ENCODE results near the gene LMNTD2. TPM values are rescaled to one million over a fixed set of nuclear protein-coding genes. Genes with fewer than 3 reads are reported as not detected.

LMNTD2 gene
- total and polyA plus RNA-seq, 2 experiments from 2014 or later: 0.22 to 0.36 TPM

GRCh38 chr11:589798-590197, 29.3 kb upstream of the LMNTD2 start:
- Histone ChIP-seq H3K27ac (no peak overlapping the region), H3F3A (ENCODE audit: insufficient read depth) (no peaks in the 10 kb centered on the region), H3K36me3 (ENCODE audit: low read depth) (peaks cover 5% of the 10 kb centered on the region; the same call in 1 of the 2 replicates), H2AFZ (no peak overlapping the region), H3K79me2 (ENCODE audit: insufficient read depth) (peaks cover 88% of the 10 kb centered on the region), H3K27me3 (replicated peaks; ENCODE audit: insufficient read depth) (no peaks in the 10 kb centered on the region), H3K4me3 (no peak overlapping the region), H3K9me3 (ENCODE audit: low read depth) (no peaks in the 10 kb centered on the region), H3K9ac (no peak overlapping the region), H4K20me1 (ENCODE audit: insufficient read depth) (no peaks in the 10 kb centered on the region), H3K4me1 (ENCODE audit: insufficient read depth) (0 out of 2 replicates have a peak, but pooled peaks cover 4% of the 10 kb centered on the region), H3K9me2 (ENCODE audit: insufficient read depth) (no peaks in the 10 kb centered on the region), H3K4me2 (ENCODE audit: unreplicated experiment) (no peak overlapping the region)
- no peak for DNase-seq
- TF ChIP-seq EZH2phosphoT487 (IDR thresholded peaks at IDR 0.05; ENCODE audit: insufficient read depth, low read depth) (no peak), EZH2 (IDR thresholded peaks at IDR 0.05; ENCODE audit: insufficient read depth, poor library complexity, severe bottlenecking) (no peak)
- 90 to 91% methylated on average over 13 to 26 of the region's 26 CpGs for WGBS, 2 experiments (ENCODE audit: low coverage in 1 of 2, low lambda C conversion rate in 2 of 2, missing lambda C conversion rate in 2 of 2)
- in situ Hi-C loops (cut with MboI): no loop called here

- Histone ChIP-seq H3K9ac (no peak overlapping the region), H4K20me1 (ENCODE audit: insufficient read depth) (no peaks in the 10 kb centered on the region), H2AFZ (no peak overlapping the region), H3K4me2 (ENCODE audit: unreplicated experiment) (no peak overlapping the region), H3K79me2 (ENCODE audit: insufficient read depth) (peaks cover 88% of the 10 kb centered on the region), H3F3A (ENCODE audit: insufficient read depth) (no peaks in the 10 kb centered on the region), H3K9me2 (ENCODE audit: insufficient read depth) (no peaks in the 10 kb centered on the region), H3K4me3 (no peak overlapping the region), H3K9me3 (ENCODE audit: low read depth) (no peaks in the 10 kb centered on the region), H3K36me3 (ENCODE audit: low read depth) (peaks cover 5% of the 10 kb centered on the region; the same call in 1 of the 2 replicates), H3K27ac (peak overlapping the region; percentile 43), H3K27me3 (replicated peaks; ENCODE audit: insufficient read depth) (no peaks in the 10 kb centered on the region), H3K4me1 (ENCODE audit: insufficient read depth) (0 out of 2 replicates have a peak, but pooled peaks cover 4% of the 10 kb centered on the region)
- DNase-seq: peak; percentile 67
- TF ChIP-seq EZH2 (IDR thresholded peaks at IDR 0.05; ENCODE audit: insufficient read depth, poor library complexity, severe bottlenecking) (no peak), EZH2phosphoT487 (IDR thresholded peaks at IDR 0.05; ENCODE audit: insufficient read depth, low read depth) (no peak)
- WGBS, 2 experiments (ENCODE audit: low coverage in 1 of 2, low lambda C conversion rate in 2 of 2, missing lambda C conversion rate in 2 of 2): 46 to 61% methylated on average over 6 of the region's 6 CpGs
- in situ Hi-C loops (cut with MboI): no loop called here
These were observed 27.4 kb upstream of the LMNTD2 start for GRCh38 chr11:587978-588380.

- peaks cover 5% of the 10 kb centered on the region; the same call in 1 of the 2 replicates for H3K36me3 ChIP-seq (ENCODE audit: low read depth)
- H3K9ac ChIP-seq: no peak overlapping the region
- no peak overlapping the region for H2AFZ ChIP-seq
- in situ Hi-C loops (cut with MboI): no loop called here
- H3K4me1 ChIP-seq (ENCODE audit: insufficient read depth): 0 out of 2 replicates have a peak, but pooled peaks cover 4% of the 10 kb centered on the region
- H3K4me3 ChIP-seq: no peak overlapping the region
- H3K9me2 ChIP-seq (ENCODE audit: insufficient read depth): no peaks in the 10 kb centered on the region
- 81 to 86% methylated on average over 8 of the region's 8 CpGs for WGBS, 2 experiments (ENCODE audit: low coverage in 1 of 2, low lambda C conversion rate in 2 of 2, missing lambda C conversion rate in 2 of 2)
- H3K27ac ChIP-seq: peak overlapping the region; percentile 43; the same call in 1 of the 2 replicates
- H3K4me2 ChIP-seq (ENCODE audit: unreplicated experiment): no peak overlapping the region
- no peaks in the 10 kb centered on the region for H3F3A ChIP-seq (ENCODE audit: insufficient read depth)
- no peak for DNase-seq
- peaks cover 88% of the 10 kb centered on the region for H3K79me2 ChIP-seq (ENCODE audit: insufficient read depth)
- H4K20me1 ChIP-seq (ENCODE audit: insufficient read depth): no peaks in the 10 kb centered on the region
- TF ChIP-seq EZH2 (IDR thresholded peaks at IDR 0.05; ENCODE audit: insufficient read depth, poor library complexity, severe bottlenecking) (no peak), EZH2phosphoT487 (IDR thresholded peaks at IDR 0.05; ENCODE audit: insufficient read depth, low read depth) (no peak)
- no peaks in the 10 kb centered on the region for H3K9me3 ChIP-seq (ENCODE audit: low read depth)
- H3K27me3 ChIP-seq (replicated peaks; ENCODE audit: insufficient read depth): no peaks in the 10 kb centered on the region
These were observed 27.0 kb upstream of the LMNTD2 start for GRCh38 chr11:587546-587945.

DNA sequence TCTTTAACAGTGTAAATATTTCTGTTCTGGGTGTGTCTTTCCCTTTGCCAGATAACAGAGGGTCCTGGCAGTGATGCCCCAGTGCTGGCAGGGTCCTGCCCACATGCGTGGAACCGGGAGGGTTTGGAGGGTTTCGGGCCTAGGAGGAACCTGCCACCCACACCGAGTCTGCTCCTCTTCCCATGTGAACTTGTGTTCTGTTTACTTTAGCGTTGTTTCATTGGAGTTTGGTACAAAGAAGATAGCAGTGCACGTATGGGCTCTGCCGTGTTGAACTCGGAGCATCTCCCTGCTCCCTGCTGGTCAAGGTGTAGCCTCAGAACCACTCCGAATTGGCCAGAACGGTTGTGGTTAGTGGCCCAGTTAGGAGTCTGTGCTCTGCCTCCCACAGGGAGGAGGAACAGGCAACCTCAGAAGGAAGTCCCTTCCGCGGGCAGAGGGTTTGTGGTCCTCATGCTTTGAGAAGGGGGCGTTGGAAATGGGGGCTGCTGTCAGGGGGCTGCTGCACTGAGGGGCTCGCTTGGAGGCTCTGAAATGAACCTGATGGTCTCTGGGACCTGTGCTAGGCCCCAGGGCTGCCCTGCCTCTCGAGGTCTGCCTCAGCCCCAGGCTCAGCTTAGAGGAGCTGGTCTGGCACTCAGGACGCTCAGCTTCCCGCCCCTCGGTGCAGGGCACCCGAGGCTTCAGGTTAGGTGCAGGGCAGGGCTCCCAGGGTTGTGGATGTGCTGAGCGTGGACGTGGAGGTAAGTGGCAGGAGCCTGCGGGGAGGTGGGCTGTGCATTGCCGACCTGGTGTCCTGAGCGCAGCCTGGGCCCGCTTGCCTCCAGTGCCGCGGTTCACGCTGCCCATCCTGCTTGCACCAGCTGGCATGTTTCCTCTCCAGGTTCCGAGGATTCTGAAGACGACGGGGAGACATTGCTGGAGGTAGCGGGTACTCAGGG, 26.1 kb upstream of the LMNTD2 start:
- no peak overlapping the region for H3K27ac ChIP-seq
- DNase-seq: no peak
- no peak overlapping the region for H3K4me2 ChIP-seq (ENCODE audit: unreplicated experiment)
- H3K36me3 ChIP-seq (ENCODE audit: low read depth): peaks cover 5% of the 10 kb centered on the region; the same call in 1 of the 2 replicates
- H3K4me1 ChIP-seq (ENCODE audit: insufficient read depth): 0 out of 2 replicates have a peak, but pooled peaks cover 4% of the 10 kb centered on the region
- TF ChIP-seq EZH2 (IDR thresholded peaks at IDR 0.05; ENCODE audit: insufficient read depth, poor library complexity, severe bottlenecking) (no peak), EZH2phosphoT487 (IDR thresholded peaks at IDR 0.05; ENCODE audit: insufficient read depth, low read depth) (no peak)
- H3K4me3 ChIP-seq: no peak overlapping the region
- no peak overlapping the region for H2AFZ ChIP-seq
- H3K27me3 ChIP-seq (replicated peaks; ENCODE audit: insufficient read depth): no peaks in the 10 kb centered on the region
- H3K9me2 ChIP-seq (ENCODE audit: insufficient read depth): no peaks in the 10 kb centered on the region
- WGBS, 2 experiments (ENCODE audit: low coverage in 1 of 2, low lambda C conversion rate in 2 of 2, missing lambda C conversion rate in 2 of 2): 87 to 88% methylated on average over 29 to 32 of the region's 32 CpGs
- in situ Hi-C loops (cut with MboI): no loop called here
- H3K9ac ChIP-seq: no peak overlapping the region
- peaks cover 93% of the 10 kb centered on the region for H3K79me2 ChIP-seq (ENCODE audit: insufficient read depth)
- H4K20me1 ChIP-seq (ENCODE audit: insufficient read depth): 0 out of 2 replicates have a peak, but pooled peaks cover under 1% of the 10 kb centered on the region
- no peaks in the 10 kb centered on the region for H3K9me3 ChIP-seq (ENCODE audit: low read depth)
- H3F3A ChIP-seq (ENCODE audit: insufficient read depth): no peaks in the 10 kb centered on the region

Measured in GM23248 (cell line).